Thyroid gland (tissue), 4 donors: ENCODE data around the gene CHRNA1.

Source experiments
- POLR2A ChIP-seq, 2 donors: fragments of 450-650 bp; IDR thresholded peaks; one replicate each; pipeline ENCODE4 v1.6.1; 2017; ENCODE audit warnings: antibody characterized with exemption in 2 of 2, mild to moderate bottlenecking in 2 of 2, moderate library complexity in 1 of 2
- TF ChIP-seq, protein P1 (sequence below), 6 experiments: fragments of 200-600 bp in 3 of 6; fragments of 450-650 bp in 3 of 6; sonication (generic) in 3 of 6; IDR thresholded peaks; one replicate each; pipeline ENCODE4 v1.5.1; 2016 to 2019; ENCODE audit warnings: antibody characterized with exemption in 6 of 6, mild to moderate bottlenecking in 2 of 6, inconsistent platforms in 1 of 6, moderate library complexity in 1 of 6

DNA sequence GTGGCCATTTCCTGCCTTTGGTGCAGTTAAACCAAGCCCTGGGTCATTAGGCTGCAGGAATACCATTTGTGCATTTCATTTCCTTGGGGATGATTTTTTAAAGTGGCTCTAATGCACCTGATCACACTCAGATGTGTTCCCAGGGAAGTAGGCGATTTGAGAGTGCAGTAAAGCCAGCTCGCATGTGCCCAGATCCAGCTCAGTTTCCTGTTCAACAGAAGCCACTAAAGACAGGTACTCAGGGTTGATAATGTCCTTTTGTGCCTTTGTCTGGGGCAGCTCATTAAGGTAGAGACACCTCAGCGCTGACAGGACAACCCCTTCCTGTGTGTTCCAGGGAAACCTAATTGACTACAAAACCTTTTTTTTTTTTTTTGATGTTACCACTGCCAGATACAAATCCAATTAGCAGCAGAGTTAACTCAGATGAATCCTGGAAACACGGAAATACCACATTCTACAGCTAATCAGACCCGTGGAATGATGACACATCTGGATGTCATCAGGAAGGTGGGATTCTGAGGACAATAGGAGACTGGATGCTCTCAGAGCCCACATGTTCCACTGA is 15.2 kb upstream of the CHRNA1 start:
- TF ChIP-seq POLR2A (IDR thresholded peaks at IDR 0.05), result no peak
- TF ChIP-seq, protein P1, sequence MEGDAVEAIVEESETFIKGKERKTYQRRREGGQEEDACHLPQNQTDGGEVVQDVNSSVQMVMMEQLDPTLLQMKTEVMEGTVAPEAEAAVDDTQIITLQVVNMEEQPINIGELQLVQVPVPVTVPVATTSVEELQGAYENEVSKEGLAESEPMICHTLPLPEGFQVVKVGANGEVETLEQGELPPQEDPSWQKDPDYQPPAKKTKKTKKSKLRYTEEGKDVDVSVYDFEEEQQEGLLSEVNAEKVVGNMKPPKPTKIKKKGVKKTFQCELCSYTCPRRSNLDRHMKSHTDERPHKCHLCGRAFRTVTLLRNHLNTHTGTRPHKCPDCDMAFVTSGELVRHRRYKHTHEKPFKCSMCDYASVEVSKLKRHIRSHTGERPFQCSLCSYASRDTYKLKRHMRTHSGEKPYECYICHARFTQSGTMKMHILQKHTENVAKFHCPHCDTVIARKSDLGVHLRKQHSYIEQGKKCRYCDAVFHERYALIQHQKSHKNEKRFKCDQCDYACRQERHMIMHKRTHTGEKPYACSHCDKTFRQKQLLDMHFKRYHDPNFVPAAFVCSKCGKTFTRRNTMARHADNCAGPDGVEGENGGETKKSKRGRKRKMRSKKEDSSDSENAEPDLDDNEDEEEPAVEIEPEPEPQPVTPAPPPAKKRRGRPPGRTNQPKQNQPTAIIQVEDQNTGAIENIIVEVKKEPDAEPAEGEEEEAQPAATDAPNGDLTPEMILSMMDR (IDR thresholded peaks at IDR 0.05), result no peak
